HG03354 (cell line): Measurements from ENCODE around the gene INTS15.
"Not testable (repeated sequence)": the region's sequence is repeated elsewhere in the genome, so short reads cannot be mapped to it uniquely, and the experiment has no call there.

Source experiments
- ATAC-seq: cut with Tn5 transposase; IDR thresholded peaks from one replicate; pipeline ENCODE4 v1.9.1; 2021; ENCODE audit warnings: mild to moderate bottlenecking; ENCODE audit not compliant: unreplicated experiment, poor library complexity, severe bottlenecking

Gene INTS15

DNA sequence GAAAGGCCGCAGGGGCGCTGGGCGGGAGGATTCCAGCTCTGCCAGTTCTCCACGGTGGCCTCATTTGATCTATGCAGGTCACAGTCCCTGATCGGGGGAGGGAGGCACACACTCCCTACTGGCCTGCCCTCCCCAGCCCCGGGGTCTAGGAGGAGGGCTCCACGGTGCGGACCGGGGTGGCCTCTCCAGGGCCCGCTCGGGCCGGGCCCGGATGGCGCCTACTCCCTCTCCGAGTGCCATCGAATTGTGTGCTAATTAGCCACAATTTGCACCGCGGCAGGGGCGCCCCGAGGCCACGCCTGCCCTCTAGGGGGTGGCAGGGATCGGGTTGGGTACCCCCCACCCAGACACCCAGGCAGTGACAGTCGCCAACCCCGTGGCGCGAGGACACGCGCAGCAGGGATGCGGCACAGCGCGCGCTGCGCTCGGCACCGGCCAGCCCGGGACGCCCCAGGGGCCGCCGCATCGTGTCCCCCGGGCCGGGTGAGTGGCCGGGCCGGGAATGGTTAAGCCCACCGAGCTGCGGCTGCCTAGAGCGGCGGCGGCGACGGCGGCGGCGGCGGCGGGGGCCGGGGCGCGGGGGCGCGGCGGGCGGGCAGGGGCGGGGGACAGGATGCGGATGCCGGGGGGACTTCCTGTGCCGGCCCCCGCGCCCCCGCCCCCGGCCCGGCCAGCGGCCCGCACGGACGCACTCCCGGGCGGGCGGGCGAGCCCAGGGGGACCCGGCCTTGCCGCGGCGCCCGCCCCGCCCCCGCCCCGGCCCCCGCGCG, 25.3 kb downstream of the INTS15 start, which contains the start of gene ZNF853:
Gene ZNF853 (plus strand): TSS at position 658 of the 770 bp plus-strand sequence. CDS start 565 bp downstream, outside the sequence.
- ATAC-seq: no peak

- ATAC-seq: no peak
Observed at GRCh38 chr7:6615723-6616555, 26.1 kb downstream of the INTS15 start.

DNA sequence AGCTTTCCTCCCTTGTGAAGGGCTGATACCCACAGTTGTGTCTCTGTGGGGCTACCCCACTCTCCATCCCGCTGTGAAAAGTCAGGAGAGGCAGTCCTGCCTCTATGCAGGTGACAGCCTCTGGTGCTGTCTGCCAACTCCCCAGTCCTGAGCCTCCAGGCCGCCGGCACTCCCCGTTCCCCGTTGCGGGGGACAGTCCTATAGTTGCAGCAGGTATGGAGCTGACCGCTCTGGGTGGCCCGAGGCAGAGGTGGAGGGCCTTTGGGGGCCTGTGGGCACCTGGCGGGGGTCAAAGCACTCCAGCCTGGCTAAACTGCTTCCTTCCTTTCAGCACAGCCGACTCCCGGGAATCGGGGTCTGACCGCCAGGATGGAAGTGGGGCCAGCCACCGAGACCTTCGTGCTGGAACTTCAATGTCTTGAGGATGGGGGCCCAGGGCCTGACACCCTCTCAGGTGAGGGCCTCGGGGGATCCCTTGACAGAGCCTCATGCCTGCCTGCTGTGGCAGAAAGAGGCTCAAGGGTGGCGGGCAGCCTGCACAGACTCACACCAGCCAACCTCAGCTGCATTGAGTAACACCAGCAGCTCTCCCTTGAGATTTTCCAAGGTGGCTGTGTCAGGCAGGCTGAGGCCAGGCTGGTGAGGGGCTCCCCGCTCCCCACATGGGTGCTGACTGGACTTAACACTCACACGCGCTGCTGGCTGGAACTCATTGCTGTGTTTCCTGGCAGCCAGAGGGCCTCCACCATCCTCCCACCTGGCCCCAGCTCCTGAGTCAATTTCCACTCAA, 27.2 kb downstream of the INTS15 start:
- no peak for ATAC-seq

DNA sequence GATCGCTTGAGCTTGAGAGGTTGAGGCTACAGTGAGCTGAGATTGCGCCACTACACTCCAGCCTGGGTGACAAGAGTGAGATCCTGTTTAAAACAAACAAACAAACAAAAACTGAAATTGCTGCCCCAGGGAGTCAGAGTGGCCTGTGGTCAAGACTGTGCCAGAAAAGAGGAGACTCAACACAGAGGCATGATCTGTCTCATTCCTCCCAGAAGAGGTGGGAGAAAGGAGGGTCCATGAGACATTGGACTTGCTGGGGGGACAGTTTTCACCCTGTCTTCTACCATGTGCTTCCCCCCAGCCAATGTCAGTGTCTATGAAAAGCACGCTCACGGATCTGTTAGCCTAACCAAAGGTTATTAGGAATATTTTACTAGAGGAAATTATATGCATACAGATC, 28.8 kb downstream of the INTS15 start:
- no peak for ATAC-seq

DNA sequence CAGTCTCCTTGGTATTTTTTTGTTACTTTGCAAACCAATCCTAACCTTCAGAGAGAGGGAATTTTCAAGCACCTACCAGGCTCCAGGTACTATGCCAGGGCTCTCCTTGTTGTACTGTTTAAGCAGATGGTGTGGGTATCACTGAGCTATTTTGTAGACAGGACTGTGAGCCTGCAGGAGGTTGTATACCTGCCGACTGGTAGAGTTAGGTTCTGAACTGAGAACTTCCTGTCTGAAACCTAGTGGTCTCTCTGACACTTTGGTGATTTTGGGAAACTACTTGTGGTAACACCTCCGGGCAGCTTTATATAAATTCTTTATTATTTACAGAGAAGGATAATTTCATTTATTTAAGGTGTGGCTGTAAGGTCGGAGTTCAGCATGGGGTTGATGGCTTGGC, 30.1 kb downstream of the INTS15 start:
- no peak for ATAC-seq

GRCh38 chr7:6621195-6622133, 31.6 kb downstream of the INTS15 start:
- ATAC-seq: no peak

DNA sequence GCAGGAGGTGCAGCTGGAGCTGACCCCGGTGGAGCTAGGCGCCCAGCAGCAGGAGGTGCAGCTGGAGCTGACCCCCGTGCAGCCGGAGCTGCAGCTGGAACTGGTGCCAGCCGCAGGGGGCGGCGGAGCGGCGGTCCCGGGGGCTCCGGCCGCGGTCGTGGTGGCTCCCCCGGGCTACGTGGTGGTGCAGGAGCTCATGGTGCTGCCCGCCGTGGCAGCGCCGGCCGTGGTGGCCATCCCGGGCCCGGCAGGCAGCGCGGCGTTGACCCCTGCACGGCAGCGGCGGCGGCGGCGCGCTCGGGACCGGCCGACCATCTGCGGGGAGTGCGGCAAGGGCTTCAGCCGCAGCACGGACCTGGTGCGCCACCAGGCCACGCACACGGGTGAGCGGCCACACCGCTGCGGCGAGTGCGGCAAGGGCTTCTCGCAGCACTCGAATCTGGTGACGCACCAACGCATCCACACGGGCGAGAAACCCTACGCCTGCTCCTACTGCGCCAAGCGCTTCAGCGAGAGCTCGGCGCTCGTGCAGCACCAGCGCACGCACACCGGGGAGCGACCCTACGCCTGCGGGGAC, 32.4 kb downstream of the INTS15 start:
- ATAC-seq: no peak

DNA sequence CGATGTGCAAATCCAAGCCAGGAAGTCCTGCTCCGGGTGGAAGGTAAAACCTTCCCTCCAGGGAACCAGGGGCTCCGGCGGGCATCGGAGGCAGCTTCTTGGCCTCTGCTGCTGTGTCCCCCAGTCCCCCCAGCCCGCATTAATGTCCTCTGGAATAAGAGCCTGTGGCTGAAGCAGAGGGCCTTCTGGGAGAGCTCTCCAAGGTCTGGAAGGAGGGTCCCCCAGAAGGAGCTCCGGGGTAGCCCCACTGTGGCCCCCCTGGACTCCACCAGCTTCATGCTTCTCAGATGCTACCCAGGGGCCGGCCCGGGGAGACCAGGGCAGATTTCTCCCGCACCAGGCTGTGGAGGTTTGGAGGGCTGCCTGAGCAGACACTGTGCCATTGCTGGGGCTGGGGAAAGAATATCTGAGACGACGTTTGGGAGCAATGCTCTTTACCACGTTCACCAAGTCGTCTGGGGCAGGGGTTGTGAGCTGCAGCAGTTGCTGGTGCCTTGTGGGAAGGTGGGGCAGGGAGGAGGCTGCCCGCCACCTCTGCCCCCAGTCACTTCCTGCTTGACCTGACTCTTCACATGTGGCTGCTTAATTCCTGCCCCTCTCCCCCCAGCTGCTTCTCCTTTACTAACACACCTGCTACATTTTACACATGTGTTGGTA, 33.9 kb downstream of the INTS15 start:
- no peak for ATAC-seq

DNA sequence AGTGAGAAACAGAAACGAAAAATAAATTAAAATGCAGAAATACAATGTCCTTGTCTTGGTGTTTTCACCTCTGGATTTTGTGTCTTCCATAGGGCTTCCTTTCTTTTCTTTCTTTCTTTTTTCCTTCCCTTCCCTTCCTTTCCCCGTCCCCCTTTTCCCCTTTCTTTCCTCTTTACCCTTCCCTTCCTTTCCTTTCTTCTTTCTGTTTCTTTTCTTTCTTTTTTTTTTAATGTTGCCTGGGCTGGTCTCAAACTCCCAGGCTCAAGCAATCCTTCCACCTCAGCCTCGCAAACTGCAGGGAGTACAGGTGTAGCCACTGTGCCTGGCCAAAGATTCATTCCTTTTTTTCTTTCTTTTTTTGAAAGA, 34.4 kb downstream of the INTS15 start:
- ATAC-seq: no peak

GRCh38 chr7:6628045-6628444, 38.2 kb downstream of the INTS15 start:
- ATAC-seq: no peak

GRCh38 chr7:6630007-6630849, 40.4 kb downstream of the INTS15 start:
- ATAC-seq: no peak

GRCh38 chr7:6631605-6632004, 41.8 kb downstream of the INTS15 start:
- ATAC-seq: no peak

- no peak for ATAC-seq
Observed at GRCh38 chr7:6634021-6634420, 44.2 kb downstream of the INTS15 start.

GRCh38 chr7:6634971-6635370, 45.1 kb downstream of the INTS15 start:
- not testable (repeated sequence) for ATAC-seq

GRCh38 chr7:6636741-6637543, 47.1 kb downstream of the INTS15 start, which contains the start of gene ZNF316:
ZNF316 (plus strand) TSS chr7:6637318; CDS start chr7:6642410, 5,092 bp downstream.
- peak; percentile 74 for ATAC-seq

GRCh38 chr7:6637544-6638229, 47.9 kb downstream of the INTS15 start:
- peak; percentile 91 for ATAC-seq
